Measurements from ENCODE around the gene QPRT. TPM values are rescaled to one million over a fixed set of nuclear protein-coding genes. Genes with fewer than 3 reads are reported as not detected.
"Not testable (repeated sequence)": the region's sequence is repeated elsewhere in the genome, so short reads cannot be mapped to it uniquely, and the experiment has no call there.

Gene QPRT
- total RNA-seq, 2 donors from 2014 or later: 3.2 to 4.3 TPM

DNA sequence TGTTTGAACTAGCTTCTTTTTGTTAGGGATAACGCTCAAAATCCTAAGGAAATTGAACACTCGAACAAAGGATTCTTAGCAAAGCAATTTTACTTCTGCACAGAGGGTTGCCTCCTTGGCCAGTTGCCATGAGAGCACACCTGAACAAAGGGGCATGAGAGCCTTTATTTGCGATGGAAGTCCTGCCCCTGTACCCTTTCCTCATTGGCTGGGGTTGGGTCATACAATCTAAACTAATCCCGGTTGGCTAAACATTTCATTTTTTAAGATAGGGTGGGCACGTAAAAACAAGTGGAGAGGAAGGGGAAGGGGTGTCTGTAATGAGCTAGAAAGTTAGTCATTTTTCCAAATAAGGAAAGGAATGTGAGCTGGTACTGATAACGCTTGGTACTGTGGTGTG lies 30.7 kb downstream of the QPRT start:
- H3K36me3 Mint-ChIP-seq (ENCODE audit: low read depth); ATAC-seq (replicated peaks); H3K27ac Mint-ChIP-seq; H3K27me3 Mint-ChIP-seq; H3K9me3 Mint-ChIP-seq: not testable (repeated sequence)
- H3K4me1 Mint-ChIP-seq: peaks cover 11% of the 10 kb centered on the region
- H3K4me3 Mint-ChIP-seq: peak overlapping the region; percentile 8

GRCh38 chr16:29710227-29711219 lies 31.5 kb downstream of the QPRT start:
- H3K9me3 Mint-ChIP-seq: no peaks in the 10 kb centered on the region
- peak overlapping the region; percentile 8 for H3K4me3 Mint-ChIP-seq
- no peaks in the 10 kb centered on the region for H3K27me3 Mint-ChIP-seq
- peaks cover 11% of the 10 kb centered on the region for H3K4me1 Mint-ChIP-seq
- H3K27ac Mint-ChIP-seq: no peak overlapping the region
- H3K36me3 Mint-ChIP-seq (ENCODE audit: low read depth): no peaks in the 10 kb centered on the region
- peak; percentile 99 for ATAC-seq (replicated peaks)

DNA sequence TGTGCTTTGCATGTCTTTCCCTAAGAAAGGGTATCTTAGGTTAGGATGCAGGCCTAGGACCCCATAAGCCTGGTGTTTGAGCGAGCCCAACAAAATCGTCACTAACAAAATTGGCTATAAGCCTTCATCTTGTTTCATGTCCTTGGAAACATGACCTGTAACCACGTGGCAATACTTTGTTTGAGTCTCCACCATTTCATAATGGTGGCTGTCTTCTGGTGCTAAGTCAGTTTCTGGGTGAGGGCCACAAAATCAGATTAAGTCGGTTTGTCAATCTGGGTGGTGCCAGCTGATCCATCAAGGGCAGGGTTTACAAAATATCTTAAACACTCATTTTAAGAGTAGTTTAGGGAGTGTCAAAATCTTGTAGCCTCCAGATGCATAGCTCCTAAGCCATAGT lies 33.8 kb downstream of the QPRT start:
- no peak overlapping the region for H3K27ac Mint-ChIP-seq

DNA sequence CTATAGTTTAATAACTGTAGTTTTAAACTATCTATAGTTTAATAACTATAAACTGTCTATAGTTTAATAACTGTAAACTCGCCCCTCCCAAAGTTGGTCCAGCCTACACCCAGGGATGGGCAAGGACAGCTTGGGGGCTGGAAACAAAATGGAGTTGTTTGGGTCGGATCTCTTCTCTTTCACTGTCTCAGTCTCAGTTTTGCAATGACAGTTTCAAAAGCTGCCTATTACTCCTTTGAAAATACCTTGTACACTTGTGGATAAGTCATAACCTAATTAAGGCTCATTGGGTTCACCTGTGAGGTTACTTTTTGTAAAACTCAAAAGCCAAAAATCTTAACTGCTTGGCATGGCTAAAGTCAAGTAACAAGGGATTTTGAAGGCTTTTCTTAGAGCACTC lies 35.4 kb downstream of the QPRT start:
- Mint-ChIP-seq H3K4me1 (peaks cover 11% of the 10 kb centered on the region), H3K36me3 (ENCODE audit: low read depth) (no peaks in the 10 kb centered on the region), H3K27ac (no peak overlapping the region), H3K4me3 (no peak overlapping the region), H3K9me3 (no peaks in the 10 kb centered on the region), H3K27me3 (no peaks in the 10 kb centered on the region)
- peak; percentile 25 for ATAC-seq (replicated peaks)

More for the DNA sequence above, 33.8 kb downstream of the QPRT start:
- ATAC-seq (replicated peaks): no peak
- Mint-ChIP-seq H3K27me3 (no peaks in the 10 kb centered on the region), H3K36me3 (ENCODE audit: low read depth) (no peaks in the 10 kb centered on the region), H3K4me1 (peaks cover 11% of the 10 kb centered on the region), H3K4me3 (no peak overlapping the region), H3K9me3 (no peaks in the 10 kb centered on the region)

DNA sequence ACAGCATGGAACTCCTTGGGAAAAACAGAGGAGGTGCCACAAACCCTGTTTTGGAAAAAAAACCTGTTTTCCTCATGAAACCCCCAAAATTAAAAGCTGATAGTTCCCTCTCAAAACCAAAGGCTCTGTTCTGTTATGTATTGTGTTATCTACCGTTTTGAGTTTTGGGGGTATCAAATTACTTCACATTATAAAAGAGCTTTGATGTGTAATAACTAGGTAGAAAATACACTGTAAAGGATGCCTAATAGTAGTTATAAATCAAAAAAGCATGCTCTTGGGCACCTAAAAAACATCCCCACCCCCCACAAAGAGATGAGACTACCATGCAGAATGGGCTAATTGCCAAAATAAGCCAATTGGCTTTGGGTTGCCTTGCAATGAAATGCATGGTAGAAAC lies 36.0 kb downstream of the QPRT start:
- Mint-ChIP-seq H3K9me3 (no peaks in the 10 kb centered on the region), H3K4me1 (peaks cover 7% of the 10 kb centered on the region), H3K27me3 (no peaks in the 10 kb centered on the region), H3K4me3 (no peak overlapping the region), H3K36me3 (ENCODE audit: low read depth) (no peaks in the 10 kb centered on the region), H3K27ac (no peak overlapping the region)
- no peak for ATAC-seq (replicated peaks)

DNA sequence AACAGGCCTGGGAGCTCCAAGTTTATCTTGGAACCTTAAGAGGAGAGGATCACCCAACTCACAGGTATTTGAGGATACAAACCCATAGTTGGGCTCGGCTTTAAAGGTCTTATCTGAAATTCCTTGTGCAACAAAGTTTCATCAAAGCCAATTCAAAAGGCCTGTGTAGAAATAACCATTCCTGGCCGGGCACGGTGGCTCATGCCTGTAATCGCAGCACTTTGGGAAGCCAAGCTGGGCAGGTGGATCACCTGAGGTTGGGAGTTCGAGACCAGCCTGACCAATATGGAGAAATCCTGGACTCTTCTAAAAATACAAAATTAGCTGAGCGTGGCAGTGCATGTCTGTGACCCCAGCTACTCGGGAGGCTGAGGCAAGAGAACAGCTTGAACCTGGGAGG lies 38.1 kb downstream of the QPRT start:
- no peak for ATAC-seq (replicated peaks)
- H3K36me3 Mint-ChIP-seq (ENCODE audit: low read depth): no peaks in the 10 kb centered on the region
- H3K4me1 Mint-ChIP-seq: peaks cover 5% of the 10 kb centered on the region
- H3K9me3 Mint-ChIP-seq: no peaks in the 10 kb centered on the region
- H3K4me3 Mint-ChIP-seq: no peak overlapping the region
- no peaks in the 10 kb centered on the region for H3K27me3 Mint-ChIP-seq
- no peak overlapping the region for H3K27ac Mint-ChIP-seq

DNA sequence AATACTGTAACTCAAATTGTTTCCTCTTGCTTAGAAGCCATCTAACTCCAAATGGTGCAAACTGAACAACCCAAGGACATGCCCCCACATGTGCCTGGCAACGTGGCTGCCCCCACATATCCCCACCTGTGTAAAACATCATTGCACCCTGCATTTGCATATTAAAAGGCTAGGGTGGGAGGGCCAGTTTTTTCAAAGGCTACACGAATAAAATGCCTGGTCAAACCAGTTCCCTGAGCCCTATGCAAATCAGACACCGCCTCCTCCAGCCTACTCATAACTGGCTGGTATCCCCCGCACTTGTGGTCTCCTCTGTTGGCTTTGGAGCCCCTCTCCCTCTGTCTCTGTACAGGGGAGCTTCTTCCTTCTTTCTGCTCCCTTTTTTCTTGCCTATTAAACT lies 40.1 kb downstream of the QPRT start:
- Mint-ChIP-seq H3K4me1 (peaks cover 8% of the 10 kb centered on the region), H3K9me3 (no peaks in the 10 kb centered on the region), H3K27me3 (no peaks in the 10 kb centered on the region), H3K36me3 (ENCODE audit: low read depth) (no peaks in the 10 kb centered on the region), H3K4me3 (no peak overlapping the region), H3K27ac (no peak overlapping the region)
- ATAC-seq (replicated peaks): no peak

- no peaks in the 10 kb centered on the region for H3K9me3 Mint-ChIP-seq
- H3K4me3 Mint-ChIP-seq: no peak overlapping the region
- no peak overlapping the region for H3K27ac Mint-ChIP-seq
- no peaks in the 10 kb centered on the region for H3K36me3 Mint-ChIP-seq (ENCODE audit: low read depth)
- peaks cover 8% of the 10 kb centered on the region for H3K4me1 Mint-ChIP-seq
- no peak for ATAC-seq (replicated peaks)
- no peaks in the 10 kb centered on the region for H3K27me3 Mint-ChIP-seq
Observed at GRCh38 chr16:29720703-29721102, 41.7 kb downstream of the QPRT start.

GRCh38 chr16:29721167-29721879 lies 42.3 kb downstream of the QPRT start:
- not testable (repeated sequence) for H3K27me3 Mint-ChIP-seq; H3K4me1 Mint-ChIP-seq; H3K36me3 Mint-ChIP-seq (ENCODE audit: low read depth); H3K27ac Mint-ChIP-seq; H3K9me3 Mint-ChIP-seq
- H3K4me3 Mint-ChIP-seq: peak overlapping the region; percentile 35
- ATAC-seq (replicated peaks): peak; percentile 66

- no peak for ATAC-seq (replicated peaks)
- Mint-ChIP-seq H3K9me3 (no peaks in the 10 kb centered on the region), H3K27ac (no peak overlapping the region), H3K27me3 (no peaks in the 10 kb centered on the region), H3K36me3 (ENCODE audit: low read depth) (no peaks in the 10 kb centered on the region), H3K4me1 (peaks cover 3% of the 10 kb centered on the region), H3K4me3 (no peak overlapping the region)
Observed at GRCh38 chr16:29726845-29727377, 47.9 kb downstream of the QPRT start.

DNA sequence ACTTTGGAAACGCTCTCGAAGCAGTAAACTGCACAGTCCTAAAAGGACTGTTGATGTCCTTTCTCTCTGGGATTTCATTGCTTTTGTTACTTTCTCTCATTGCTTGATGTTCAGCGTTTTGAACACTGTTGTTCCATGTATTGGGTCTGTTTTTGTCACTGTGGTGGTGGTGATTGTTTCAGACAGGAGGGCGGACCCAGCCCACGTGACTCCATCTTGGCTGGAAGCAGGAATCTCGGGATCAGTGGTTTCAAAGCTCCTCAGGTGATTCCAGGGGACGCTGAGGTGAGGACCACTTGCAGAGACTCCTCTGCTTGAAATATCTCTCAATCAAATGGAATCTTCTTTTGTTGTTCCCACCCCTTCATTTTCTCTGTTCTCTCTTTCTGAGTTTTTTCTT lies 48.5 kb downstream of the QPRT start:
- H3K27me3 Mint-ChIP-seq: no peaks in the 10 kb centered on the region
- no peaks in the 10 kb centered on the region for H3K36me3 Mint-ChIP-seq (ENCODE audit: low read depth)
- H3K4me3 Mint-ChIP-seq: no peak overlapping the region
- no peak overlapping the region for H3K27ac Mint-ChIP-seq
- no peak for ATAC-seq (replicated peaks)
- peaks cover 8% of the 10 kb centered on the region for H3K4me1 Mint-ChIP-seq
- no peaks in the 10 kb centered on the region for H3K9me3 Mint-ChIP-seq

- no peaks in the 10 kb centered on the region for H3K36me3 Mint-ChIP-seq (ENCODE audit: low read depth)
- no peak overlapping the region for H3K27ac Mint-ChIP-seq
- no peak for ATAC-seq (replicated peaks)
- no peaks in the 10 kb centered on the region for H3K27me3 Mint-ChIP-seq
- H3K9me3 Mint-ChIP-seq: no peaks in the 10 kb centered on the region
- H3K4me3 Mint-ChIP-seq: no peak overlapping the region
- peaks cover 10% of the 10 kb centered on the region for H3K4me1 Mint-ChIP-seq
Observed at GRCh38 chr16:29729116-29729521, 50.1 kb downstream of the QPRT start.

DNA sequence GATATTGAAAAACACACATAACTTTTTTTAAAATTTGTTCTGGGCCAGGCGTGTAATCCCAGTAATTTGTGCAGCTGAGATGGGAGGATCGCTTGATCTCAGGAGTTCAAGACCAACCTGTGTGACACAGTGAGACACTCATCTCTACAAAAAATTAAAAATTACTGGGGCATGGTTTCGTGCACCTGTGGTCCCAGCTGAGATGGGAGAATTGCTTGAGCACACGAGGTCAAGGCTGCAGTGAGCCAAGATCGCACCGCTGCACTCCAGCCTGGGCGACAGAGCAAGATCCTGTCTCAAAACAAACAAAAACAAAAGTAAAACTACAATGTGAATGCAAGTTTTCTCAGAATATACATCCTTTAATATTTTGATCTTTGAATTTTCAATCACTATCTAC lies 51.7 kb downstream of the QPRT start:
- H3K4me3 Mint-ChIP-seq: peak overlapping the region; percentile 57
- ATAC-seq (replicated peaks): no peak
- peak overlapping the region; percentile 65 for H3K27ac Mint-ChIP-seq
- H3K4me1 Mint-ChIP-seq: peaks cover 15% of the 10 kb centered on the region
- no peaks in the 10 kb centered on the region for H3K27me3 Mint-ChIP-seq
- H3K36me3 Mint-ChIP-seq (ENCODE audit: low read depth): no peaks in the 10 kb centered on the region
- no peaks in the 10 kb centered on the region for H3K9me3 Mint-ChIP-seq

- peaks cover 29% of the 10 kb centered on the region for H3K4me1 Mint-ChIP-seq
- H3K4me3 Mint-ChIP-seq: peak overlapping the region; percentile 57
- not testable (repeated sequence) for H3K27me3 Mint-ChIP-seq
Observed at GRCh38 chr16:29731768-29732601, 53.0 kb downstream of the QPRT start.

More at GRCh38 chr16:29731768-29732601, 53.0 kb downstream of the QPRT start:
- peak; percentile 93 for ATAC-seq (replicated peaks)
- peak overlapping the region; percentile 69 for H3K27ac Mint-ChIP-seq
- H3K36me3 Mint-ChIP-seq (ENCODE audit: low read depth); H3K9me3 Mint-ChIP-seq: not testable (repeated sequence)

Data from activated T-helper 17 cell treated with anti-CD3 and anti-CD28 coated beads, Interleukin-2, amount 50 U/mL, for 72 hours (primary cell).